Measurements from ENCODE around the gene STAC3.

Gene STAC3

DNA sequence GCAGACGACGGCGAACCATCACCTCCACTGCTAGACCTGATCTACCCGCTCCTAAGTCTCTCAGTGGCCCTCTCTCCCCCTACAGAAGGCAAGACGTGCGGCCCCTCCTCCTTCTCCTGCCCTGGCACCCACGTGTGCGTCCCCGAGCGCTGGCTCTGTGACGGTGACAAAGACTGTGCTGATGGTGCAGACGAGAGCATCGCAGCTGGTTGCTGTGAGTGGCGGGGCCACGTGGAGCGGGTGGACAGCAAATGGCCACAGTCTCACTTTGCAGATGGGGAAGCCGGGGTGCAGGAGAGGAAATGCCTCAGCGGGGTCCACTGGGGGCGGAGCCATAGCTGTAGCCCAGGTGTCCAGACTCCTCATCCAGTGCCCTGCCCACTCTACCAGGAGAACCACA, 55.8 kb downstream of the STAC3 start:
- no peak for DNase-seq (ENCODE audit: low read depth, low spot score)

DNA sequence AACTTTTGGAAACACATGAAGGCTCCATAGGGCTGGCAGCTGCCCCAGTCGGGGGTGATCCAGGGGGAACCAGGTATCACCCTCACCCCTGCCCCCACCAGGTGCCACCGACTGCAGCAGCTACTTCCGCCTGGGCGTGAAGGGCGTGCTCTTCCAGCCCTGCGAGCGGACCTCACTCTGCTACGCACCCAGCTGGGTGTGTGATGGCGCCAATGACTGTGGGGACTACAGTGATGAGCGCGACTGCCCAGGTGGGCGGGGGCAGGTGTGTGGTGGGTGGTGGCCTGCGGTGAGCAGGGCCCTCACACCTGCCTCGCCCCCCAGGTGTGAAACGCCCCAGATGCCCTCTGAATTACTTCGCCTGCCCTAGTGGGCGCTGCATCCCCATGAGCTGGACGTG, 56.7 kb downstream of the STAC3 start:
- no peak for DNase-seq (ENCODE audit: low read depth, low spot score)

DNA sequence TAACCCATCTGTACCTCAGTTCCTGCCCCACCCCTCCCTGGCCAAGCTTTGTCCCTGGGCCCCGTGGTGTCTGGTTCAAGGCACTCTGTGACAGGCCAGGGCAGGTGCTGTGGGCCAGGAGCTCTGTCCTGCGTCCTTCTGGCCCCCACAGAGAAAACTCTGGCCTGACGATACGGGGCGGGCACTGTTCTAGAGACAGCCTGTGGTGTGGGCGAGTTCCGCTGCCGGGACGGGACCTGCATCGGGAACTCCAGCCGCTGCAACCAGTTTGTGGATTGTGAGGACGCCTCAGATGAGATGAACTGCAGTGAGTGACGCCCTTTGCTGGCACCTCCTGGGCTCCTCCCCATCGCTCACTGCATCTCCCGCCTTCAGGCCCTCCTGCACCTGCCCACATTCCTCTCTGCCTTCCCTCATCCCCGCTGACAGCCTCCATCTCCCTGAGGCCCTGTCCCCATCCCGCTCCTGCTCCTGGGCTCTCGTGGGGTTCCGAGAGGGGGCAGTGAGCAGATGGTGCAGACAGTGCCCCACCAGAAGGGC, 57.2 kb downstream of the STAC3 start:
- no peak for DNase-seq (ENCODE audit: low read depth, low spot score)

Measured in activated naive CD8-positive, alpha-beta T cell treated with anti-CD3 and anti-CD28 coated beads, Interleukin-2, amount 50 U/mL, for 16 hours (primary cell).